Stromal cell of bone marrow (primary cell): Measurements from ENCODE around the gene TADA2A.
"Not testable (repeated sequence)": the region's sequence is repeated elsewhere in the genome, so short reads cannot be mapped to it uniquely, and the experiment has no call there.

Source experiments
- DNase-seq: peaks from one replicate; pipeline ENCODE4 v3.0.0-alpha.2; 2012; ENCODE audit warnings: low read depth

TADA2A gene

GRCh38 chr17:37399265-37399803 is 7.4 kb upstream of the TADA2A start:
- no peak for DNase-seq

GRCh38 chr17:37400505-37400904 is 6.2 kb upstream of the TADA2A start:
- DNase-seq, result no peak

- not testable (repeated sequence) for DNase-seq
These were observed 1.2 kb upstream of the TADA2A start for GRCh38 chr17:37405522-37405921.

- DNase-seq, result no peak
These were observed 591 bp upstream of the TADA2A start for GRCh38 chr17:37405955-37406634.

GRCh38 chr17:37408145-37408479 is 1.4 kb downstream of the TADA2A start:
- not testable (repeated sequence) for DNase-seq

GRCh38 chr17:37410357-37410756 is 3.7 kb downstream of the TADA2A start:
- DNase-seq, result no peak

GRCh38 chr17:37413875-37414519 is 7.3 kb downstream of the TADA2A start:
- DNase-seq, result no peak

GRCh38 chr17:37417852-37418251 is 11.2 kb downstream of the TADA2A start:
- DNase-seq, result no peak

- no peak for DNase-seq
These were observed 16.4 kb downstream of the TADA2A start for GRCh38 chr17:37422971-37423625.

GRCh38 chr17:37425268-37425667 is 18.6 kb downstream of the TADA2A start:
- DNase-seq, result no peak

GRCh38 chr17:37429039-37429438 is 22.4 kb downstream of the TADA2A start:
- DNase-seq, result no peak

GRCh38 chr17:37429453-37429852 is 22.8 kb downstream of the TADA2A start:
- no peak for DNase-seq

- DNase-seq, result peak; percentile 82
These were observed 23.5 kb downstream of the TADA2A start for GRCh38 chr17:37430051-37430627.

GRCh38 chr17:37432671-37433070 is 26.0 kb downstream of the TADA2A start:
- DNase-seq, result no peak

- no peak for DNase-seq
These were observed 31.5 kb downstream of the TADA2A start for GRCh38 chr17:37438141-37438540.

GRCh38 chr17:37440424-37440823 is 33.7 kb downstream of the TADA2A start:
- DNase-seq, result no peak

GRCh38 chr17:37441369-37442014 is 34.8 kb downstream of the TADA2A start:
- not testable (repeated sequence) for DNase-seq

GRCh38 chr17:37446027-37446426 is 39.3 kb downstream of the TADA2A start:
- no peak for DNase-seq

- no peak for DNase-seq
These were observed 41.0 kb downstream of the TADA2A start for GRCh38 chr17:37447641-37448040.

GRCh38 chr17:37450112-37450511 is 43.4 kb downstream of the TADA2A start:
- no peak for DNase-seq

- DNase-seq, result not testable (repeated sequence)
These were observed 51.1 kb downstream of the TADA2A start for GRCh38 chr17:37457801-37458200.

- DNase-seq, result peak; percentile 90
These were observed 52.1 kb downstream of the TADA2A start for GRCh38 chr17:37458805-37459204.
